ENCODE measurements around the gene FANCD2OS. TPM values are rescaled to one million over a fixed set of nuclear protein-coding genes. Genes with fewer than 3 reads are reported as not detected.
"Not testable (repeated sequence)": the region's sequence is repeated elsewhere in the genome, so short reads cannot be mapped to it uniquely, and the experiment has no call there.

Gene FANCD2OS
- total RNA-seq, 1 experiment from 2014 or later, result not detected

- no peak for DNase-seq
- Histone ChIP-seq H4K20me1 (ENCODE audit: insufficient read depth) (no peaks in the 10 kb centered on the region), H2AFZ (no peak overlapping the region), H3F3A (ENCODE audit: insufficient read depth, low read depth) (peaks cover 19% of the 10 kb centered on the region), H3K4me3 (no peak overlapping the region), H3K36me3 (ENCODE audit: low read depth) (0 out of 2 replicates have a peak, but pooled peaks cover 15% of the 10 kb centered on the region), H3K9me3 (ENCODE audit: insufficient read depth, low read depth) (no peaks in the 10 kb centered on the region), H3K79me2 (ENCODE audit: low read depth) (no peaks in the 10 kb centered on the region), H3K27me3 (ENCODE audit: insufficient read depth, low read depth) (no peaks in the 10 kb centered on the region), H3K4me1 (replicated peaks; ENCODE audit: insufficient read depth) (peaks cover 20% of the 10 kb centered on the region), H3K9me2 (ENCODE audit: insufficient read depth) (no peaks in the 10 kb centered on the region), H3K27ac (no peak overlapping the region), H3K4me2 (no peak overlapping the region)
- intact Hi-C loops (cut with micrococcal nuclease; ENCODE audit: unreplicated experiment), result loop anchor here (10.0 kb wide), 1 partner anchor 143 kb away; no protein-coding TSS in a partner anchor
- CTCF ChIA-PET, result no interaction called here
- no peak for TF ChIP-seq EZH2 (IDR thresholded peaks at IDR 0.05; ENCODE audit: low read depth)
- TF ChIP-seq, protein P1, sequence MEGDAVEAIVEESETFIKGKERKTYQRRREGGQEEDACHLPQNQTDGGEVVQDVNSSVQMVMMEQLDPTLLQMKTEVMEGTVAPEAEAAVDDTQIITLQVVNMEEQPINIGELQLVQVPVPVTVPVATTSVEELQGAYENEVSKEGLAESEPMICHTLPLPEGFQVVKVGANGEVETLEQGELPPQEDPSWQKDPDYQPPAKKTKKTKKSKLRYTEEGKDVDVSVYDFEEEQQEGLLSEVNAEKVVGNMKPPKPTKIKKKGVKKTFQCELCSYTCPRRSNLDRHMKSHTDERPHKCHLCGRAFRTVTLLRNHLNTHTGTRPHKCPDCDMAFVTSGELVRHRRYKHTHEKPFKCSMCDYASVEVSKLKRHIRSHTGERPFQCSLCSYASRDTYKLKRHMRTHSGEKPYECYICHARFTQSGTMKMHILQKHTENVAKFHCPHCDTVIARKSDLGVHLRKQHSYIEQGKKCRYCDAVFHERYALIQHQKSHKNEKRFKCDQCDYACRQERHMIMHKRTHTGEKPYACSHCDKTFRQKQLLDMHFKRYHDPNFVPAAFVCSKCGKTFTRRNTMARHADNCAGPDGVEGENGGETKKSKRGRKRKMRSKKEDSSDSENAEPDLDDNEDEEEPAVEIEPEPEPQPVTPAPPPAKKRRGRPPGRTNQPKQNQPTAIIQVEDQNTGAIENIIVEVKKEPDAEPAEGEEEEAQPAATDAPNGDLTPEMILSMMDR (conservative IDR thresholded peaks at IDR 0.05), result no peak
- no TSS peak for BruUV-seq (replicated peaks)
- POLR2A ChIA-PET (ENCODE audit: unreplicated experiment), result no interaction called here
These were observed 26.2 kb downstream of the FANCD2OS start for GRCh38 chr3:10081871-10082270.

GRCh38 chr3:10074666-10075065, 33.4 kb downstream of the FANCD2OS start:
- 0 out of 2 replicates have a peak, but pooled peaks cover 3% of the 10 kb centered on the region for H3F3A ChIP-seq (ENCODE audit: insufficient read depth, low read depth)
- H3K36me3 ChIP-seq (ENCODE audit: low read depth), result no peaks in the 10 kb centered on the region
- TF ChIP-seq, protein P1 (conservative IDR thresholded peaks at IDR 0.05), result no peak
- TF ChIP-seq EZH2 (IDR thresholded peaks at IDR 0.05; ENCODE audit: low read depth), result no peak
- CTCF ChIA-PET, result no interaction called here
- no peak overlapping the region for H2AFZ ChIP-seq
- no peak for DNase-seq
- BruUV-seq (replicated peaks), result no TSS peak
- intact Hi-C loops (cut with micrococcal nuclease; ENCODE audit: unreplicated experiment), result no loop called here
- no peak overlapping the region for H3K4me3 ChIP-seq
- no peaks in the 10 kb centered on the region for H3K9me3 ChIP-seq (ENCODE audit: insufficient read depth, low read depth)
- POLR2A ChIA-PET (ENCODE audit: unreplicated experiment), result interaction anchor here (0.6 kb wide), 1 partner anchor 55 kb away, joined by 6 read pairs; no protein-coding TSS in a partner anchor
- H3K4me2 ChIP-seq, result no peak overlapping the region
- H3K79me2 ChIP-seq (ENCODE audit: low read depth), result no peaks in the 10 kb centered on the region
- H3K4me1 ChIP-seq (replicated peaks; ENCODE audit: insufficient read depth), result no peaks in the 10 kb centered on the region
- no peak overlapping the region for H3K27ac ChIP-seq
- no peaks in the 10 kb centered on the region for H4K20me1 ChIP-seq (ENCODE audit: insufficient read depth)
- no peaks in the 10 kb centered on the region for H3K9me2 ChIP-seq (ENCODE audit: insufficient read depth)
- H3K27me3 ChIP-seq (ENCODE audit: insufficient read depth, low read depth), result no peaks in the 10 kb centered on the region

- H3K4me1 ChIP-seq (replicated peaks; ENCODE audit: insufficient read depth); intact Hi-C loops (cut with micrococcal nuclease; ENCODE audit: unreplicated experiment); H3K27me3 ChIP-seq (ENCODE audit: insufficient read depth, low read depth); H4K20me1 ChIP-seq (ENCODE audit: insufficient read depth); BruUV-seq (replicated peaks); H3K79me2 ChIP-seq (ENCODE audit: low read depth); CTCF ChIA-PET; POLR2A ChIA-PET (ENCODE audit: unreplicated experiment); H3K27ac ChIP-seq; H3K4me3 ChIP-seq; H2AFZ ChIP-seq; H3F3A ChIP-seq (ENCODE audit: insufficient read depth, low read depth); DNase-seq; H3K4me2 ChIP-seq; H3K9me3 ChIP-seq (ENCODE audit: insufficient read depth, low read depth); H3K9me2 ChIP-seq (ENCODE audit: insufficient read depth): not testable (repeated sequence)
- peaks cover 11% of the 10 kb centered on the region for H3K36me3 ChIP-seq (ENCODE audit: low read depth)
These were observed 38.0 kb downstream of the FANCD2OS start for GRCh38 chr3:10070077-10070476.

DNA sequence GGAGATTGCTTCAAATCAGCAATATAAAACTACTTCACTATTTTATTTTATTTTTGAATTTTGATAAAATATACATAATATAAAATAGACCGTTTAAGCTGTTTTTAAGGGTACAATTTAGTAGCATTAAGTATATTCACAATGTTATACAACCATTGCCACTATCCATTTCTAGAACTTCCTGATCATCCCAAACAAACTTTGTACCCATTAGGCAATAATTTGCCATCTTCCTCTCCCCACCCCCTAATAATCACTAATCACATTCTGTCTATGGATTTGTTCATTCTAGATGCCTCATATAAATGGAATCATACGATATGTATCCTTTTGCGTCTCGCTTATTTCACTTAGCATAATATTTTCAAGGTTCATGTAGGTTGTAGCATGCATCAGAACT, 53.0 kb downstream of the FANCD2OS start:
- Histone ChIP-seq H3K27ac (no peak overlapping the region), H3K4me3 (no peak overlapping the region), H4K20me1 (ENCODE audit: insufficient read depth) (no peaks in the 10 kb centered on the region), H3K4me1 (replicated peaks; ENCODE audit: insufficient read depth) (no peaks in the 10 kb centered on the region), H3K4me2 (no peak overlapping the region), H3K27me3 (ENCODE audit: insufficient read depth, low read depth) (no peaks in the 10 kb centered on the region), H3K79me2 (ENCODE audit: low read depth) (no peaks in the 10 kb centered on the region), H3K9me3 (ENCODE audit: insufficient read depth, low read depth) (no peaks in the 10 kb centered on the region), H3K36me3 (ENCODE audit: low read depth) (no peaks in the 10 kb centered on the region; the same call in 1 of the 2 replicates), H2AFZ (no peak overlapping the region), H3K9me2 (ENCODE audit: insufficient read depth) (no peaks in the 10 kb centered on the region), H3F3A (ENCODE audit: insufficient read depth, low read depth) (peaks cover 10% of the 10 kb centered on the region)
- DNase-seq, result no peak
- ChIA-PET CTCF (no interaction called here), POLR2A (ENCODE audit: unreplicated experiment) (no interaction called here)
- no peak for TF ChIP-seq EZH2 (IDR thresholded peaks at IDR 0.05; ENCODE audit: low read depth)
- TF ChIP-seq, protein P1 (conservative IDR thresholded peaks at IDR 0.05), result no peak
- no TSS peak for BruUV-seq (replicated peaks)
- intact Hi-C loops (cut with micrococcal nuclease; ENCODE audit: unreplicated experiment), result no loop called here

Measured in PC-9 (cell line).